GM21529 (cell line): ENCODE measurements around the gene FAR2.
A peak's percentile ranks its signal among the peaks of the same experiment; 100 is the strongest.
"Not testable (repeated sequence)": the region's sequence is repeated elsewhere in the genome, so short reads cannot be mapped to it uniquely, and the experiment has no call there.

Experiments used
- ATAC-seq: cut with Tn5 transposase; IDR thresholded peaks from one replicate; pipeline ENCODE4 v1.9.1; 2021; ENCODE audit not compliant: unreplicated experiment

The FAR2 gene

DNA sequence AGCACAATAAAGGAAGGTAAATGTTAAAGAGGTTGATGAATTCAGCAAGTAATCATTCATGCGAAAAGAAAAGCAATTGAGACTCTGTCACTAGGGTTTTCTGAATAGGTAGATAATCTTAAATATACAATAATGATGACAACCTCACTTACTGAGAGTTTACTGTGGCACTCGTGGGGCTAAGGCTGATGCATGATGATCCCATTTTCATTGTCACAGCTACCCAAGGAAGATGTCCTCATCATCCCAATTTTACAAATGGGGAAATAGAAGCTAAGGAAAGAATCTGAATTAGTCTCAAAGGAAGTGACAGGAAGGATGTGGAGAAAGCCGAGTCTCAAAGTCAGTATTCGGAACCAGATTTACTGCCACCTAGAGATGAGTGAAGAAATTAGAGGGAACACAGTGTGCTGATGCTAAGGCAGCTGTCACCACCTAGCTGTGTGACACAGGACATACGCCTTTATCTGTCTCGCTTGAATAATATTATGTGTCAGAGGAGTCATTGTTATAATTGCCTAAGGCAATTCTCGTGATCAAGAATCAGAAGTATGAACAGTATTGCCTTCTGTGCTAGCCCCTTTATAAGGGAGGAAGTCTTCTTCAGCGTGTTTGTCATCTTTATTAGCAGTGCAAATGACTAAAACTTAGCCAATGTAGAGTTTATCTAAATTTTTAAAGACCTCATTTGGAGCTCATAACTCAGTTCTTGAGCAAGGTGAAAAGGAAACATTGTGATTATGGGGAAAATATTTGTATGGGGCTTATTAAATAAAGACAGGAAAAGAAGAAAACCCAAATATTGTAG lies 168.7 kb downstream of the FAR2 start:
- peak; percentile 99 for ATAC-seq

GRCh38 chr12:29320295-29321085 lies 171.4 kb downstream of the FAR2 start:
- no peak for ATAC-seq

GRCh38 chr12:29322157-29322556 lies 173.1 kb downstream of the FAR2 start:
- ATAC-seq = no peak

DNA sequence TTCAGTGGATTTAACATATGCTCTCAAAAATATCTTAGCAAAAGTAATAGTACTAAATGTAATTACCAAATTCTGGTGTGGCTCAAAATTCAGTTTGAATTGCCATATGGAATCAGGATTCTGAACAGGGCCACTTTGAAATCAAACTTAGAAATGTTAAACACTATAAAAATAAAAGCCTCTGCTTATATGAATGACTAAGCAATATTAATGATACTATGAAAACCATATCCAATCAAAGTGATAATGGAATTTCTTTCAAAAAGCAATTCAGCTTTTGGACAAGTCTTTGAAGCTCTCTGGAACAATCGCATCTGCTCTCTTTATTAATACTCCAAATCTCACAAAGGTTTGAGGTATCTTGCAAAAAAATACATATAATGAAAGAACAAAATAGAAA lies 180.3 kb downstream of the FAR2 start:
- no peak for ATAC-seq

DNA sequence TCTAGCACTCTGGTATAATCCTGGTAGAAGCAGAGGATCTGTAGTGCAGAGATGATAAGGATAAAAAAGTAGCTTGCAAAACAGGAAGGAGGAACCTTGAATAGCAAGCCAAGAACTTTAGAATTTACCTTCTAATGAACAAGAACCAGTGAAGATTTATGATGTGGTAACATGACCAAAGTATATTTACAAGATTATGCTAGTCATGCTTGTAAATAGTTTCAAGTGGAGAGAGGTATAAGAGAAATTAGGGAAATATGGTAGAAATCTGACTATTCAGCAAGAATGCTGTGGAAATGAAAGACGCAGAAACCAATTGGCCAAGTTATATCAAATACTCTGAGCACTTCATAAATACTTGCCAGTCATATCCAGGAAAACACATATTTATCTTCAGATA lies 184.1 kb downstream of the FAR2 start:
- no peak for ATAC-seq

GRCh38 chr12:29334937-29335336 lies 185.9 kb downstream of the FAR2 start:
- ATAC-seq = no peak

GRCh38 chr12:29337325-29337724 lies 188.2 kb downstream of the FAR2 start:
- no peak for ATAC-seq

DNA sequence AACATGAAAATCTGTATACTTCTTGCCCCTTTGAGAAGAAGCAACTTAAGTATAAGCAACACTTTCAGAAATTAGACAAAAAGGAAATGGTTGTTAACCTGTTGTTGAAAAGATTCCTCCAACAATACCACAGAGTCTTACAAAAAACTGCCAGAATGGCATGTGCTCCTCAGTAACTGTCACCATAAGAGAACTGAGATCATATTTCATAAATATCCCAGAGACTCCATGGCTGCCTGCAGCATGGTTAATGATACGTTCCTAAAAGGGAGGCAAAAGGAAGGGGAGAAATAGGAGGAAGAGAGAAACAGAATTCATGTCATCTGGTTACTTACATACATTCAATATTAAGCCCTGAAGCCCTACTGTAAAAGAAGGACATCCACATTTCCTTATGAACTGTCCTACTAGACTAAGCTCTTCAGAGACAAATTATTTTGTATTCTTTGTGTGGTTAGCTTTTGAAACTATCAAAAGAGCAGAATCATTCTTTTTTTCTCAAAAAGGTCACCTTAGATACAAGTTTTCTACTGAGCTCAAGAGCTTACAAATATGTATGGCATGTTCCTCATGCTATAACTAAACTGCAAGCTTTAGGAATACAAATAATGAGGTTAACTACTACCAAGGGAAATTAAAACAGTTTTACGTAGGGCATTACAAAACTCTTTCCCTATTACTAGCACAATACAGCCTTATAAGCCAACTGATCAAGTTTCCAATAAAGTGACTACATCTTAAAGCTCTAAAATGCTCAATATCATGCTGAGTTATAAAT lies 194.1 kb downstream of the FAR2 start:
- ATAC-seq = no peak

GRCh38 chr12:29346769-29347421 lies 197.8 kb downstream of the FAR2 start:
- ATAC-seq = no peak

DNA sequence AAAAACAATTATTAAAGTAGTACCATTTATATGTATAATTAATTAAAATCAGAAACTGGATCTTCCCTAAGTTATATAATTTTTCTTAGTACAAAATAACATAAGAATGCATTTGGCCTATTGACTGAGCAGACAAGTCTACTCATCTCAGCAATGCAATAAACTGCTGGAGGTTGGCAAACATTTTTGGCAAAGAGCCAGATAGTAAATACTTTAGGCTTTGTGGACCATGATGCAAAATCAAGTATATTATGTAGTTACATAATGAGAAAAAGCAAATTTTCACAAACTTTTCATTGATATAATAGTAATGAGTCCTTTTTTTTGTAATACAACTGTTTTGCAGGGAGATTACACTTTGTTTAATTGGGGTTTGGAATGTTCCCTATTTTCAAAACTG lies 201.0 kb downstream of the FAR2 start:
- ATAC-seq = no peak

DNA sequence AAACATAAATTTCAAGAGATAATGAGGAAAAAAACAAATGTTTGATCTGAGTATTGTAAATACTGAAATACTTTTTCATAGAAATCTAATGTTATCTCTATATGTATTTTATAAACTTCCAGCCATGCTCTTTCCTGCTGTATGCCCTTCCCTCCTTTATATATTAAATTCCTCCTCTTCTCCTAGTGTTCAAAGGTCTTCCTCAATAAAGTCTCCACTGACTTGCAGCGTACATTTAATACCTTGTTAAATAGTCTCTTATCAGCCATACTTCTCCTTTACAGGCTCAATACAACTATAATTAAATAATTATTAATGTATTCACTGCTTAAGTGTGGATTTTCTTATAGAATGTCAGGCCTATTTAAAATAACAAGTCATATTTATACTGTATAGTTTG lies 205.9 kb downstream of the FAR2 start:
- no peak for ATAC-seq

DNA sequence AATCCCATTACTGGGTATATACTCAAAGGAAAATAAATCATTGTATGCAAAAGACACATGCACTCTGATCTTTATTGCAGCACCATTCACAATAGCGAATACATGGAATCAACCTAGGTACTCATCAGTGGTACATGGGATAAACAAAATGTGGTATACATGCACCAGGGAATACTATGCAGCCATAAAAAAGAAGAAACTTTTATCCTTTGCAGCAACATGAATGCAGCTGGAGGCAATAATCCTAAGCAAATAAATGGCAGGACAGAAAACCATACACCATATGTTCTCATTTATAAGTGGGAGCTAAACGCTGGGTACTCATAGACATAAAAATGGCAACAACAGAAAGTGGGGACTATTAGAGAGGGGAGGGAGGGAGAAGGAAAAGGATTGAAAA lies 216.0 kb downstream of the FAR2 start:
- no peak for ATAC-seq

DNA sequence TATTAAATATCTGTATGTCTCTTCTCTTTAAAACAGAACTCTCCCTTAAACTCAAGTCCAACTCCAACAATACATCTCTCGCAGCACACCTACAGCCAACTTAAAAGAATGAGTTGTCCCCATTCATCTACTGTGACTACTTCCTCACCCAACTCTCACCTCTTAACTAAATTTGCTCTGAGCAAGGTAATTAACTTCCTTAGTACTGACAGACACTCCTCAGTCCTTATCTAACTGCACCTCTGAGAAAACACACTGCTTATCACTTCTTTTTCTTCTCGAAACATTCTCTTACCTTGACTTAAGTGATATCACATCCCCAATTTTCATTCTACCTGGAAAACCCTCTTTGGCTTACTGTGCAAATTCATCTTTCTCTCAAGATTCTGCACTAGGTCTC lies 224.9 kb downstream of the FAR2 start:
- ATAC-seq = no peak

- no peak for ATAC-seq
Observed at GRCh38 chr12:29374913-29375312, 225.8 kb downstream of the FAR2 start.

- no peak for ATAC-seq
Observed at GRCh38 chr12:29376118-29376517, 227.0 kb downstream of the FAR2 start.

DNA sequence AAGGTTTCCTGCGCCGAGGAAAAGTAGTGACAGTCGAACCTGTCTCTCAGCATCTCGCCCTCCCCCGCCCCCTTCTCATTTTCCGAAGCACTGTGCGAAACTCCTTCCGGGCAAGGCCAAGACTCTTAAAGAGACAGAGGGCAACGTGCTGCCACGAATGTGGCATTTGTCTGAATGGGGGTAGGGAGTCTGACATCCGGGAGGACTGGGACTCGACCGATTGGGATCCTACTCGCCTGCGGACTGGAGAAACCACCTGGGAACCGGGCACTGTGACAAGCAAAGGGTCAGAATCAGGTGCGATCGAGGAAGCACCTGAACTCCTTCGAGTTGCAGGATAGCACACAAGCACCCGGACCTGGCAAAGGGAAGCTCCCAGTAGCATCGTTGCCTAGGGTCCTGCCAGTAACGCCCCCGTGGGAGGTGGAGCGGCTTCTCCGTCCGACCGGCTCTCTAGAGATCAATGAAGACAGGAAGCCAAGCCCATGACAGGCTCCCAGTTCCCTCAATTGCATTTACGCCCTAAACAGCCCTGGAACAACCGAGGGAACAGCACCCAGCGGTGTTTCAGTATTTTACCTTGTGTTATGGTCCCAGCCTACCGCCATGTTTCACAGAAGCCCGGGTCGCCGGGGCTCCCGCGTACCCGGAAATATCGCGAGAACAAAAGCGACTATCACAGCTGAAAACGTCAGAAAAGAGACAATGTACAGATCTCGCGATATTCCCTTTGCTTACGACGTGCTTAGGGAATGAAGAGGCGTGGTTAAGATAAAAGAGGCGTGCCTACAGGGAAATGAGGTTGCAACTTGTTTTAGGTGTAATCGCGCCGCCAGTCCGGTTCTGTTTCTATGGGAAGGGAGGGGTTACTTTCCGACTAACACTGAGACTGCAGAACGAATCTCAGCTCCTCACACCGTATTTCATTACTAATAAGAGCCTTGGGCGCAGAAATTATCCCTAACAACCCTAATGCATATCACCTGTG lies 231.8 kb downstream of the FAR2 start, which contains the start of gene ERGIC2:
TSS of gene ERGIC2 (minus strand) at position 637 of the 988 bp plus-strand sequence. CDS start 9,539 bp downstream, outside the sequence.
- ATAC-seq = peak; percentile 95

DNA sequence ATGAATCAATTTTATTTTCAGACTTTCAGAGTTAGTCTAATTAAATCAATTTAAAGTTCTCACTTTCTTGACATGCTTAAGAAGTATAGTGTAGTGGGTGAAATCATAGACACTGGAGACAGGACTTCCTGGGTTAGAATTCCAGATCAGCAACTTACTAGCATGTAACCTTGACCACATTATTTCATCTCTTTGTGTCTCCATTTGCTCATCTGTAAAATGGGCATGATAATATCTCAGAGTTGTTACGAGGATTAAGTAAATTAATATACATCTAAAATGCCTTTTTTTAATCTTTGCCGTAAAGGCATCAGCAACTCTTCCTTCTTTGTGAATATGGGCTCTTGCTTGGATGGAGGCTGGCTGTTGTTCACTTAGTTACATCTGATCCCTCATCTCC lies 233.2 kb downstream of the FAR2 start:
- no peak for ATAC-seq

- ATAC-seq = not testable (repeated sequence)
Observed at GRCh38 chr12:29385194-29385593, 236.1 kb downstream of the FAR2 start.
